ENCODE data around the gene ITFG1.

DNA sequence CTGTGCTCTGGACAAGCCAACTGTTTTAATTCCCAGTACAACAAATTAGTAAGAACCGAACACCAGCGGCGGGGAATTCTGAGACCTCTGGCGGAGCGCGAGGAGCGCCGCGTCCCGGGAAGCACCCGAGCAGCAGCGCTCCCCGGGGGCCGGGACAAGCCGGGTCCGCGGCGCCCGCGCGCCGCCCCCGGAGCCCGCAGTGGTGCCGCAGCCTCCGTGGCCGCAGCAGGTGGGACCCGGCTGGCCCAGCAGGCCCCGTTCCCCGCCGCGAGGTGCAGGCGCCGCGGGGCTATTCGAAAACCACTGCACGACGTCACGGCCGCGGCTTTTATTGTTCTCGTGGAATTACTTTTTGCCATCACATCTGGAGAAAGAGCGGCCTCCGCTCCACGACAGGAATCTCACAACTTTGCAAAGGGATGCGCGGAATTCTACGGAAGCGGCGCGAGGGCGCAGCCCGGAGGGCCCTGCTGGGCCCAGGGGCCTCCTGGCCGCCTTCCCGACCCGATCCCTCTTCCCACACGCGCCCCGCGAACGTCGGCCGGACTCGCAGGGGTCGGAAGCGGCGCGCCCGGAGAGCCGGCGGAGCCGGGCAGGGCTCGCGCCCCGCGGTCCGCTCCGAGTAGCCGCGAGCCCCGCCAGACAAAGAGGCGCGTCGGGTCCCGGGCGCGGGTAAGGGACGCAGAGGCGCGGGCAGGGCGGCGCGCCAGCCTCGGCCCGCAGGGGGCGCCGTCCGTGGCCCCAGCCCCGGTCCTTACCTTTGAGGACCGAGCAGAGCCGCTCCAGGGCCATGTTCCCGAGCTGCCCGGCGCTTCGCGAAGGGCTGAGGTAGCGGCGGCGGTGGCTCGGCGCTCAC is 317.8 kb downstream of the ITFG1 start:
- TF ChIP-seq, protein P1, sequence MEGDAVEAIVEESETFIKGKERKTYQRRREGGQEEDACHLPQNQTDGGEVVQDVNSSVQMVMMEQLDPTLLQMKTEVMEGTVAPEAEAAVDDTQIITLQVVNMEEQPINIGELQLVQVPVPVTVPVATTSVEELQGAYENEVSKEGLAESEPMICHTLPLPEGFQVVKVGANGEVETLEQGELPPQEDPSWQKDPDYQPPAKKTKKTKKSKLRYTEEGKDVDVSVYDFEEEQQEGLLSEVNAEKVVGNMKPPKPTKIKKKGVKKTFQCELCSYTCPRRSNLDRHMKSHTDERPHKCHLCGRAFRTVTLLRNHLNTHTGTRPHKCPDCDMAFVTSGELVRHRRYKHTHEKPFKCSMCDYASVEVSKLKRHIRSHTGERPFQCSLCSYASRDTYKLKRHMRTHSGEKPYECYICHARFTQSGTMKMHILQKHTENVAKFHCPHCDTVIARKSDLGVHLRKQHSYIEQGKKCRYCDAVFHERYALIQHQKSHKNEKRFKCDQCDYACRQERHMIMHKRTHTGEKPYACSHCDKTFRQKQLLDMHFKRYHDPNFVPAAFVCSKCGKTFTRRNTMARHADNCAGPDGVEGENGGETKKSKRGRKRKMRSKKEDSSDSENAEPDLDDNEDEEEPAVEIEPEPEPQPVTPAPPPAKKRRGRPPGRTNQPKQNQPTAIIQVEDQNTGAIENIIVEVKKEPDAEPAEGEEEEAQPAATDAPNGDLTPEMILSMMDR (IDR thresholded peaks at IDR 0.05): peak; percentile 46 to 76 (median 58)
- TF ChIP-seq POLR2A (IDR thresholded peaks at IDR 0.05): no peak

All from heart left ventricle (tissue), 13 donors.